Activated T-helper 1 cell treated with anti-CD3 and anti-CD28 coated beads, Interleukin-12 subunit alpha, Interleukin-12 subunit beta, Interleukin-2, Interleukin-4 antibody, amounts not matched to agents 30 ng/mL and 10 ng/mL and 1 ng/mL, durations not matched to agents 14 hours and 24 hours and 36 hours (primary cell): ENCODE measurements around the gene ALDH1B1. TPM values are rescaled to one million over a fixed set of nuclear protein-coding genes. Genes with fewer than 3 reads are reported as not detected.

Experiments
- DNase-seq: peaks from one replicate; pipeline ENCODE4 v3.0.0; 2021; ENCODE audit warnings: low spot score
- H3K27ac Mint-ChIP-seq: one replicate; pipeline ENCODE4 v1.8.0; 2021; ENCODE audit warnings: mild to moderate bottlenecking, mixed read lengths
- H3K27me3 Mint-ChIP-seq: one replicate; pipeline ENCODE4 v1.8.0; 2022; ENCODE audit warnings: mild to moderate bottlenecking, moderate library complexity, mixed read lengths; ENCODE audit not compliant: insufficient read depth
- H3K36me3 Mint-ChIP-seq: one replicate; pipeline ENCODE4 v1.8.0; 2021; ENCODE audit warnings: low read depth, mixed read lengths
- H3K4me1 Mint-ChIP-seq: one replicate; pipeline ENCODE4 v1.8.0; 2021; ENCODE audit warnings: low read depth, mixed read lengths
- H3K4me3 Mint-ChIP-seq: one replicate; pipeline ENCODE4 v1.8.0; 2021; ENCODE audit warnings: mild to moderate bottlenecking, moderate library complexity, mixed read lengths
- H3K9me3 Mint-ChIP-seq: one replicate; pipeline ENCODE4 v1.8.0; 2021; ENCODE audit warnings: mixed read lengths
- intact Hi-C: fragments of 100-400 bp; cut with micrococcal nuclease; formaldehyde crosslinking; loops from one replicate; pipeline ENCODE4 v1.15.1; 2024
- total RNA-seq: library from RNA; stranded (reverse); gene quantifications from 2 replicates; pipeline ENCODE4 v1.2.3, GENCODE V29; 2022

Gene ALDH1B1
- total RNA-seq, 1 donor from 2014 or later: 31.4 TPM

GRCh38 chr9:38384990-38385848 is 7.3 kb upstream of the ALDH1B1 start:
- peaks cover 6% of the 10 kb centered on the region for H3K27me3 Mint-ChIP-seq
- no peaks in the 10 kb centered on the region for H3K36me3 Mint-ChIP-seq
- DNase-seq: no peak
- intact Hi-C loops: no loop called here
- H3K27ac Mint-ChIP-seq: no peak overlapping the region
- no peaks in the 10 kb centered on the region for H3K9me3 Mint-ChIP-seq
- H3K4me1 Mint-ChIP-seq: no peaks in the 10 kb centered on the region
- H3K4me3 Mint-ChIP-seq: no peak overlapping the region

- Mint-ChIP-seq H3K27ac (no peak overlapping the region), H3K4me3 (no peak overlapping the region), H3K27me3 (peaks cover 10% of the 10 kb centered on the region), H3K9me3 (no peaks in the 10 kb centered on the region), H3K36me3 (no peaks in the 10 kb centered on the region), H3K4me1 (no peaks in the 10 kb centered on the region)
- intact Hi-C loops: no loop called here
- no peak for DNase-seq
Measured at GRCh38 chr9:38385896-38386295, 6.6 kb upstream of the ALDH1B1 start.

GRCh38 chr9:38386319-38386895 is 6.1 kb upstream of the ALDH1B1 start:
- intact Hi-C loops: no loop called here

GRCh38 chr9:38387066-38387465 is 5.4 kb upstream of the ALDH1B1 start:
- intact Hi-C loops: no loop called here
- no peak overlapping the region for H3K27ac Mint-ChIP-seq
- H3K36me3 Mint-ChIP-seq: no peaks in the 10 kb centered on the region
- no peaks in the 10 kb centered on the region for H3K9me3 Mint-ChIP-seq
- no peak for DNase-seq
- peaks cover 16% of the 10 kb centered on the region for H3K27me3 Mint-ChIP-seq
- no peaks in the 10 kb centered on the region for H3K4me1 Mint-ChIP-seq
- no peak overlapping the region for H3K4me3 Mint-ChIP-seq

More at GRCh38 chr9:38386319-38386895, 6.1 kb upstream of the ALDH1B1 start:
- Mint-ChIP-seq H3K4me3 (no peak overlapping the region), H3K27me3 (peaks cover 13% of the 10 kb centered on the region), H3K4me1 (no peaks in the 10 kb centered on the region), H3K36me3 (no peaks in the 10 kb centered on the region), H3K27ac (no peak overlapping the region), H3K9me3 (no peaks in the 10 kb centered on the region)
- DNase-seq: no peak

DNA sequence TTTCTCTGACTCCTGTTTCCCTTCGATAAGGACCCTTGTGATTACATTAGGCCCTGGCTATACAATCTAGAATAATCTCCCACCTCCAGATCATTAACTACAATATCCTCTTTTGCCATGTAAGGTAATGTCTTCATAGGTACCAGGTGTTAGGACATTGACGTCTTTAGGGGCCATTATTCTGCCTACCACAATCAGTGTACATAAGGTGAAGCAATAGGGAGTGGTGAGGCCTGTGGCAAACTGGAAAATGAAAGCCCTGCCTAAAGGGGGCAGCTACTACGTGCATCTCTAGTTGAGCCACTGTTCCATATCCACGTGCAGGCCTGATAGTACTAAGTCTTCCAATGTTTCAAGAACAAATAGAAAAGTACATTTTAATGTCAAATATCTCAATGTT is 4.8 kb upstream of the ALDH1B1 start:
- intact Hi-C loops: no loop called here
- Mint-ChIP-seq H3K4me3 (no peak overlapping the region), H3K9me3 (no peaks in the 10 kb centered on the region), H3K4me1 (no peaks in the 10 kb centered on the region), H3K27ac (no peak overlapping the region), H3K36me3 (no peaks in the 10 kb centered on the region), H3K27me3 (peaks cover 16% of the 10 kb centered on the region)
- no peak for DNase-seq

DNA sequence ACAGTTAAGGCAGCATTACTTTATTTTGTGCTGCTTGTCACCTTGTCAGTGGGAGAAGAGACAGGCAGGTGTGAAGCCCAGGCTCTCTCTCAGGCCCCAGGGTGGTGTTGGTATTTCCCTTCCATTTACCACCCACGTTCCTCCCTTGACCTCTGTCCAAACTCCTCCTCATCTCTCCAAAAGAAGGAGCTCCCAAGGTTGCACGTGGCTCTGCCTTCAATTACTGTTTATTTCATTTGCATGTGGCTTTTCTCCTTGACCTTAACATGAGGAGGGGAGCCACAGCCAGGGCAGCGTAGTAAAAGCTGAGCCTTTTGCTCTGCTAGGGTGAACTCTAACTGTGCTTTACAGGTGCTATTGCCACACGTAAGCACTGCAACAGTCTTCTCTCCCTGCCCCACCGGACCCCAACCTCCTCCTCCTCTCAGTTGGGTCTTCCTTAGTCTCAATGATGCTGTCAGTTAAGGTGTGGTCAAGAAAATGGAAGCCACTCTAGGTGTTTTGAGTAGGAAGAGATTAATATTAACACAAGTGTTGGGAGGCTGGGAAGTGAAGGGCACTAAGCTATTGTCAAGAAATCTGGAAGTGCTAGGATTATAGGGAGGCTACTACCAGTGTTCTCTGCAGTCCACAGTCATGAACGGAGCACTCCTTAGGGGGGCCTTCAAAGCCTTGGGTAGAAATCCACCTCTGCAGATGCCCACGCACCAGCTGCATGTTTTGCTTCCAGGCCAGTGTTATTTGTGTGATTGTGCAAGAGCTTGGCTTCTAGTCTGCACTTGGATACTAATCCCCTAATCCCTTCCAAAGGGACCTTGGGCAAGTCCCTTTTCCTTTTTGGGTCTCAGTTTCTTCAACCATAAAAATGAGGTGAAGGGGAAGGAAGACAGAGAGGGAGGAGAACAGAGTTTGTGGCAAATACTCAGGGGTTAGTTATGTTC is 3.9 kb upstream of the ALDH1B1 start:
- DNase-seq: no peak
- H3K36me3 Mint-ChIP-seq: no peaks in the 10 kb centered on the region
- H3K27ac Mint-ChIP-seq: no peak overlapping the region
- H3K9me3 Mint-ChIP-seq: no peaks in the 10 kb centered on the region
- intact Hi-C loops: no loop called here
- H3K27me3 Mint-ChIP-seq: peaks cover 15% of the 10 kb centered on the region
- peaks cover 6% of the 10 kb centered on the region for H3K4me1 Mint-ChIP-seq
- H3K4me3 Mint-ChIP-seq: no peak overlapping the region

GRCh38 chr9:38389313-38389712 is 3.2 kb upstream of the ALDH1B1 start:
- DNase-seq: no peak
- peaks cover 11% of the 10 kb centered on the region for H3K4me1 Mint-ChIP-seq
- no peaks in the 10 kb centered on the region for H3K9me3 Mint-ChIP-seq
- no peak overlapping the region for H3K27ac Mint-ChIP-seq
- H3K36me3 Mint-ChIP-seq: peaks cover 3% of the 10 kb centered on the region
- intact Hi-C loops: no loop called here
- peaks cover 15% of the 10 kb centered on the region for H3K27me3 Mint-ChIP-seq
- H3K4me3 Mint-ChIP-seq: no peak overlapping the region

- no peak for DNase-seq
- H3K27me3 Mint-ChIP-seq: peaks cover 15% of the 10 kb centered on the region
- intact Hi-C loops: no loop called here
- no peak overlapping the region for H3K27ac Mint-ChIP-seq
- H3K36me3 Mint-ChIP-seq: peaks cover 7% of the 10 kb centered on the region
- H3K9me3 Mint-ChIP-seq: no peaks in the 10 kb centered on the region
- peaks cover 11% of the 10 kb centered on the region for H3K4me1 Mint-ChIP-seq
- H3K4me3 Mint-ChIP-seq: no peak overlapping the region
Measured at GRCh38 chr9:38390442-38390841, 2.1 kb upstream of the ALDH1B1 start.

GRCh38 chr9:38390851-38391250 is 1.7 kb upstream of the ALDH1B1 start:
- intact Hi-C loops: no loop called here
- Mint-ChIP-seq H3K4me1 (peaks cover 11% of the 10 kb centered on the region), H3K36me3 (peaks cover 7% of the 10 kb centered on the region), H3K4me3 (peak overlapping the region; percentile 68), H3K27me3 (peaks cover 15% of the 10 kb centered on the region), H3K9me3 (no peaks in the 10 kb centered on the region), H3K27ac (no peak overlapping the region)
- DNase-seq: no peak

DNA sequence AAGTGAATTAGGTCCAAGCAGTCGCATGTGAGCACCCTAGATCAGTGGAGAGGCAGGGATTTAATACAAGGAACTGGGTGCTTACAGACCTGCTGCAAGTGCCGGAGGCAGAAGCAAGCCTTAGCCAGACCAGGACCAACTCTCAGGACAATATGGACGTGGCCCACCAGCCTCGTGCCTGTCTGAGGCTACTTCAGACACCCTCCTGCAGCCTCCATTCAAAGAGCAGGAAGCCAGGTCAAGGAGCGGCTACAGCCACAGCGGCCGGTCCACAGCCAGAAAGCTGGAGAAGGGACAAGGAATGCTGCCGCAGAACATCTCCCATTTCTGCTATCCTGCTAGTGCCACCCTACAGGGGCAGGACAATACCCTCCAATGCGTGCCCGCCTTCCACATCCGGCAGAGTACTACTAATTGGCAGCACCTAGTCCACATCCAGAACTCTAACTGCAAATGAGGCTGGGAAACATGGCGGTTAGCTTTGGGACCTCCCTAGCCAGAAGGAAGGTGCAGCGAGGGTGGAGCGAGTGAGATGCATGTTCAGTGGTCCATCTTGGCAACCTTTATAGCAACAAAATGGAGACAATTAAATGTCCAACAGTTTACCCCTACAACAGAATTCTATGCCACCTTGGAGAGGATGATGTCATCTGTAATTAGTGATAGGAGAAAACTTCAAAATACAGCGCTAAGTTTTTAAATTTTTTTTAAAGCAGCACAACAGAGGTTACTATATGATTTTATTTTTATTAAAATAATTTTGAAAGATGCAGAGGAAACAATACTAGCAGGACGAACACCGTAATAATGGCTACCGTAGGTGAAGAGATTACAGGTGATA is 1.0 kb upstream of the ALDH1B1 start:
- Mint-ChIP-seq H3K4me1 (peaks cover 11% of the 10 kb centered on the region), H3K27me3 (peaks cover 15% of the 10 kb centered on the region), H3K27ac (no peak overlapping the region), H3K9me3 (no peaks in the 10 kb centered on the region), H3K4me3 (peak overlapping the region; percentile 95), H3K36me3 (peaks cover 9% of the 10 kb centered on the region)
- intact Hi-C loops: loop anchor here (2.0 kb wide), 2 partner anchors 323 to 487 kb away; partner anchors contain the start of genes SHB and SLC25A51
- DNase-seq: no peak

DNA sequence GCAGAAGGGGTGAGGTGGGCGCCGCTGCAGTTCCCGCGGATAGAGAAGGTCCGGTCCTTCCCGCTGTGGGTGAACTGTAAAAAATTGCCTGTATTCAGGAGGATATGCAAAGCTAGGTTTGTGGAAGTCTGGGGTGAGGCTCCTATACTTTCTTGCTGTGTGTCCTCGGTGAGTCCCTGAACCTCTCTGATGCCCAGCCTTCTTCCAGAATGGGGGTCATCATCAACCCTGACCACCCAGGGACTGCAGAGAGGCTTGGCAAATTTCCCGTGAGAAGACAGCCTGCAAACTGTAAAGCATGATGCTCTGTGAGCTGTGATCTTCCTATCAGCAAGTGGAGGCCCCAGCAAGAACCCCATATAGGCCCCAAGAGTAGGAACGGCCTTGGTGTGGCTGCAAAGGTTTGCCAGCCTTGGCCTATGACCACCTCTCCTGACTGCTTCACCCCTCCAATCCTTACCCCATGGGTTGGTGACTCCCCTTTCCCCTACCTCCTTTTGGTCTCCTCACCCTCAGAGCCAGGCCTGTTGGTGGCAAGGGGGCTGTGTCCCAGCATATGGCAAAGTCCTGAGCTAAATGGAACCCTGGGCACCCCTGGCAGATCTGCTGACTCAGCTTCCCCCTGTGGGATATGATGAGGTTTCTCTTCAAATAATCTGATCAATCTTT is 760 bp downstream of the ALDH1B1 start:
- Mint-ChIP-seq H3K4me3 (peak overlapping the region; percentile 95), H3K4me1 (peaks cover 11% of the 10 kb centered on the region), H3K27me3 (peaks cover 15% of the 10 kb centered on the region), H3K9me3 (no peaks in the 10 kb centered on the region), H3K27ac (peak overlapping the region; percentile 87), H3K36me3 (peaks cover 14% of the 10 kb centered on the region)
- intact Hi-C loops: loop anchor here (2.0 kb wide), 2 partner anchors 324 to 488 kb away; partner anchors contain the start of genes SHB and SLC25A51
- DNase-seq: no peak
